ENCODE data around the gene DISP2. TPM values are rescaled to one million over a fixed set of nuclear protein-coding genes. Genes with fewer than 3 reads are reported as not detected.

DISP2 gene
- total RNA-seq, 1 experiment from 2014 or later = 1.3 TPM

DNA sequence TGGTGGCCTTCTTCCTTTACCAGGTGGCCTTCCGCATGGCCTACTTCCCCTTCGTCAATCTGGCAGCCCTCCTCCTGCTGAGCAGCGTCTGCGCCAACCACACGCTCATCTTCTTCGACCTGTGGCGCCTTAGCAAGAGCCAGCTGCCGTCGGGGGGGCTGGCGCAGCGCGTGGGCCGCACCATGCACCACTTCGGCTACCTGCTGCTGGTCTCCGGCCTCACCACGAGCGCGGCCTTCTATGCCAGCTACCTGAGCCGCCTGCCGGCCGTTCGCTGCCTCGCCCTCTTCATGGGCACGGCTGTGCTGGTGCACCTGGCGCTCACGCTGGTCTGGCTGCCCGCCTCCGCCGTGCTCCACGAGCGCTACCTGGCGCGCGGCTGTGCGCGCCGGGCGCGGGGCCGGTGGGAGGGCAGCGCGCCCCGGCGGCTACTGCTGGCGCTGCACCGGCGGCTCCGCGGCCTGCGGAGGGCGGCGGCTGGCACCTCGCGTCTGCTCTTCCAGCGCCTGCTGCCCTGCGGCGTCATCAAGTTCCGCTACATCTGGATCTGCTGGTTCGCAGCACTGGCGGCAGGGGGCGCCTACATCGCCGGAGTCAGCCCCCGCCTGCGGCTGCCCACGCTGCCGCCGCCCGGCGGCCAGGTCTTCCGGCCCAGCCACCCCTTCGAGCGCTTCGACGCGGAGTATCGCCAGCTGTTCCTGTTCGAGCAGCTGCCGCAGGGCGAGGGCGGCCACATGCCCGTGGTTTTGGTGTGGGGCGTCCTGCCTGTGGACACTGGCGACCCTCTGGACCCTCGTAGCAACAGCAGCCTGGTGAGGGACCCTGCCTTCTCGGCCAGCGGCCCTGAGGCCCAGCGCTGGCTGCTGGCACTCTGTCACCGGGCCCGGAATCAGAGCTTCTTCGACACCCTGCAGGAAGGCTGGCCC is 9.9 kb downstream of the DISP2 start:
- peak; percentile 95 for DNase-seq
- TF ChIP-seq, protein P1, sequence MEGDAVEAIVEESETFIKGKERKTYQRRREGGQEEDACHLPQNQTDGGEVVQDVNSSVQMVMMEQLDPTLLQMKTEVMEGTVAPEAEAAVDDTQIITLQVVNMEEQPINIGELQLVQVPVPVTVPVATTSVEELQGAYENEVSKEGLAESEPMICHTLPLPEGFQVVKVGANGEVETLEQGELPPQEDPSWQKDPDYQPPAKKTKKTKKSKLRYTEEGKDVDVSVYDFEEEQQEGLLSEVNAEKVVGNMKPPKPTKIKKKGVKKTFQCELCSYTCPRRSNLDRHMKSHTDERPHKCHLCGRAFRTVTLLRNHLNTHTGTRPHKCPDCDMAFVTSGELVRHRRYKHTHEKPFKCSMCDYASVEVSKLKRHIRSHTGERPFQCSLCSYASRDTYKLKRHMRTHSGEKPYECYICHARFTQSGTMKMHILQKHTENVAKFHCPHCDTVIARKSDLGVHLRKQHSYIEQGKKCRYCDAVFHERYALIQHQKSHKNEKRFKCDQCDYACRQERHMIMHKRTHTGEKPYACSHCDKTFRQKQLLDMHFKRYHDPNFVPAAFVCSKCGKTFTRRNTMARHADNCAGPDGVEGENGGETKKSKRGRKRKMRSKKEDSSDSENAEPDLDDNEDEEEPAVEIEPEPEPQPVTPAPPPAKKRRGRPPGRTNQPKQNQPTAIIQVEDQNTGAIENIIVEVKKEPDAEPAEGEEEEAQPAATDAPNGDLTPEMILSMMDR (conservative IDR thresholded peaks at IDR 0.05) = peak; percentile 86
- Mint-ChIP-seq H3K4me1 (peaks cover 20 to 24% of the 10 kb centered on the region in 2 experiments), H3K36me3 (ENCODE audit: insufficient read depth in 1 of 3, low read depth in 3 of 3) (no peaks in the 10 kb centered on the region), H3K9me3 (peaks cover 0 to 2% of the 10 kb centered on the region in 2 experiments; a peak in 1 of 5 replicates), H3K27me3 (ENCODE audit: low read depth) (peaks cover 52% of the 10 kb centered on the region), H3K4me3 (peak overlapping the region; percentile 32 to 43; a peak in 4 of 5 replicates), H3K27ac (no peak overlapping the region)
- Histone ChIP-seq H2BK120ac (ENCODE audit: low read depth, low read length, poor library complexity, severe bottlenecking) (no peak overlapping the region), H3K4ac (ENCODE audit: low read depth, low read length) (no peak overlapping the region), H3K4me2 (ENCODE audit: insufficient read depth, insufficient read length, low read length) (peak overlapping the region; percentile 1), H3K9ac (ENCODE audit: extremely low read depth, insufficient read length, low read length) (no peak overlapping the region), H4K8ac (replicated peaks; ENCODE audit: insufficient read length, low read depth, low read length) (no peak overlapping the region), H3T11ph (ENCODE audit: low read length) (no peak overlapping the region), H3K14ac (ENCODE audit: insufficient read depth, low read length) (no peak overlapping the region), H3K79me2 (ENCODE audit: insufficient read depth, low read length) (no peaks in the 10 kb centered on the region), H3K18ac (ENCODE audit: insufficient read length, low read depth, low read length) (peak overlapping the region; percentile 12), H2BK20ac (ENCODE audit: low read depth, low read length, poor library complexity, severe bottlenecking) (no peak overlapping the region), H2BK12ac (ENCODE audit: insufficient read length, low read depth, low read length) (no peak overlapping the region), H2BK5ac (ENCODE audit: insufficient read length, low read length) (no peak overlapping the region), H4K20me1 (ENCODE audit: control insufficient read depth, insufficient read depth, insufficient read length) (no peaks in the 10 kb centered on the region), H4K5ac (ENCODE audit: insufficient read length, low read depth, low read length) (no peak overlapping the region), H3K27ac (ENCODE audit: insufficient read length, low read depth, low read length) (no peak overlapping the region), H3K23me2 (ENCODE audit: insufficient read length, low read depth, low read length, poor library complexity, severe bottlenecking) (no peaks in the 10 kb centered on the region), H3K27me3 (ENCODE audit: insufficient read depth, low read length) (no peaks in the 10 kb centered on the region; the same call in 1 of the 2 replicates), H3K23ac (ENCODE audit: insufficient read length, low read depth, low read length) (no peak overlapping the region), H2AFZ (ENCODE audit: low read length) (no peak overlapping the region), H2AK5ac (ENCODE audit: insufficient read length, low read length) (no peak overlapping the region), H3K4me1 (ENCODE audit: insufficient read depth, low read length) (peaks cover 4% of the 10 kb centered on the region; the same call in 1 of the 2 replicates), H2BK15ac (ENCODE audit: low read depth, low read length) (no peak overlapping the region), H3K56ac (ENCODE audit: insufficient read length, low read depth, low read length) (no peak overlapping the region), H4K91ac (ENCODE audit: insufficient read length, low read depth, low read length) (no peak overlapping the region), H3K9me3 (ENCODE audit: control insufficient read depth, low read depth, low read length) (no peaks in the 10 kb centered on the region), H3K79me1 (ENCODE audit: insufficient read depth, low read depth, low read length, poor library complexity, severe bottlenecking) (no peaks in the 10 kb centered on the region)
- no CpG with 5 or more reads among the region's 91 CpGs for WGBS (ENCODE audit: extremely low coverage, insufficient read length, low lambda C conversion rate)
